Chondrocyte (in vitro differentiated cells): ENCODE measurements around the gene KCNQ1OT1. TPM values are rescaled to one million over a fixed set of nuclear protein-coding genes. Genes with fewer than 3 reads are reported as not detected.
A peak's percentile ranks its signal among the peaks of the same experiment; 100 is the strongest.

Experiments used
- DNase-seq: peaks from one replicate; pipeline ENCODE4 v3.0.0; 2021; ENCODE audit warnings: mixed read lengths, low spot score
- H3K27ac Mint-ChIP-seq: one replicate; pipeline ENCODE4 v1.8.0; 2021; ENCODE audit warnings: mild to moderate bottlenecking, moderate library complexity, mixed read lengths; ENCODE audit not compliant: unreplicated experiment
- H3K27me3 Mint-ChIP-seq: 2 replicates; pipeline ENCODE4 v1.8.0; 2021; ENCODE audit warnings: low read depth, mixed read lengths
- H3K36me3 Mint-ChIP-seq: 2 replicates; pipeline ENCODE4 v1.8.0; 2021; ENCODE audit warnings: low read depth, mixed read lengths
- H3K4me1 Mint-ChIP-seq: 2 replicates; pipeline ENCODE4 v1.8.0; 2021; ENCODE audit warnings: low read depth, mild to moderate bottlenecking, mixed read lengths
- H3K4me3 Mint-ChIP-seq: one replicate; pipeline ENCODE4 v1.8.0; 2021; ENCODE audit warnings: mild to moderate bottlenecking, moderate library complexity, mixed read lengths; ENCODE audit not compliant: unreplicated experiment
- H3K9me3 Mint-ChIP-seq: 2 replicates; pipeline ENCODE4 v1.8.0; 2021; ENCODE audit warnings: low read depth, mixed read lengths
- total RNA-seq: library from RNA; stranded (reverse); gene quantifications from 3 replicates; pipeline ENCODE4 v1.2.1, GENCODE V29; 2021
- TF ChIP-seq, protein P1 (sequence below): fragments of 200-600 bp; sonication (generic); IDR thresholded peaks from 2 replicates; pipeline ENCODE4 v1.5.0; 2021; ENCODE audit warnings: antibody characterized with exemption, mild to moderate bottlenecking, moderate library complexity

Gene KCNQ1OT1
- total RNA-seq, 1 donor from 2014 or later = 2.5 TPM

DNA sequence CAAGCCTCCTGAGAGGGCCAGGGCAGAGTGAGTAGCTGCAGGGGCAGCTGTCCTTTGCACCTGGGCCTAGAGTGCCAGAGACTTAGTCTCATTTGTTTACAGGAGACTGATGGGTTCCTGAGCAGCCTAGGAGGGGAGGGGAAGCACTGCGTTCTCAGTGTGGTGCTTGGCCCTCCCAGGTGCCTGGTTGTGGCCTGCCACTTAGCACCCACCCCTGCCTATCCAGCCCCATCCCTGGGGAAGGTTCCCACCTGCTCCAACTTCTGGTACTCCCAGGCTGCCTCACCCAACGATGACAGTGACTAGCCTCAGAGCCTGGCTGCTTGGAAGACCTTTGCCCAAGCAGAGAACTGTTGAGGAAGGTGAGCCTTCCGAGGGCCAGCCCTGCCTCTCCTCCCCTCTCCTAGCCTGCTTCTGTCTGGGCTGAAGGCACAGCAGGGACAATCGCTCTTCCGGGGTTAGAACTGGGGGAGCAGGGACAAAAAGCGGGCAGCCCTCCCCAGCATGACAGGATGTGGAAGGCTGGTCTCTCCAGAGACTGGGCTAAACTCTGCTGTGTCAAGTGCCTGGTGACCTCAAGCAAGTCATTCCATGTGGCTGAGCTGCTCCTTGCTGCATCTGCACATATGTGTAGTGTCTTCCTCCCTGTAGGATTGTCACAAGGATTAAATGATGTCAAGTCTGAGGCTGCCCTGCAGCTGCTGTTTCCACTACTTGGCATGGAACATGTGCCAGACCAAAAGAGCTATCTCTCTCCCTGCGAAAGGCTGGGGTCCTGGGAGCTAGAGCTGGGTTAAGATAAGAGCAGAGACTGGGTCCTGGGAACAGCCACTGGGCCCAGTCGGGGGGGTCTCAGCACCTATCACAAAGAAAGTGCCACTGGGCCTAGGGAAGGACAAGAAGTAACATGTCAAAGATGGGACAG lies 9.9 kb downstream of the KCNQ1OT1 start:
- H3K4me1 Mint-ChIP-seq = peaks cover 31% of the 10 kb centered on the region
- no peak overlapping the region for H3K4me3 Mint-ChIP-seq
- DNase-seq = peak; percentile 50
- TF ChIP-seq, protein P1, sequence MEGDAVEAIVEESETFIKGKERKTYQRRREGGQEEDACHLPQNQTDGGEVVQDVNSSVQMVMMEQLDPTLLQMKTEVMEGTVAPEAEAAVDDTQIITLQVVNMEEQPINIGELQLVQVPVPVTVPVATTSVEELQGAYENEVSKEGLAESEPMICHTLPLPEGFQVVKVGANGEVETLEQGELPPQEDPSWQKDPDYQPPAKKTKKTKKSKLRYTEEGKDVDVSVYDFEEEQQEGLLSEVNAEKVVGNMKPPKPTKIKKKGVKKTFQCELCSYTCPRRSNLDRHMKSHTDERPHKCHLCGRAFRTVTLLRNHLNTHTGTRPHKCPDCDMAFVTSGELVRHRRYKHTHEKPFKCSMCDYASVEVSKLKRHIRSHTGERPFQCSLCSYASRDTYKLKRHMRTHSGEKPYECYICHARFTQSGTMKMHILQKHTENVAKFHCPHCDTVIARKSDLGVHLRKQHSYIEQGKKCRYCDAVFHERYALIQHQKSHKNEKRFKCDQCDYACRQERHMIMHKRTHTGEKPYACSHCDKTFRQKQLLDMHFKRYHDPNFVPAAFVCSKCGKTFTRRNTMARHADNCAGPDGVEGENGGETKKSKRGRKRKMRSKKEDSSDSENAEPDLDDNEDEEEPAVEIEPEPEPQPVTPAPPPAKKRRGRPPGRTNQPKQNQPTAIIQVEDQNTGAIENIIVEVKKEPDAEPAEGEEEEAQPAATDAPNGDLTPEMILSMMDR = no peak
- peaks cover 6% of the 10 kb centered on the region for H3K36me3 Mint-ChIP-seq
- H3K27ac Mint-ChIP-seq = peak overlapping the region; percentile 36
- no peaks in the 10 kb centered on the region for H3K9me3 Mint-ChIP-seq
- no peaks in the 10 kb centered on the region for H3K27me3 Mint-ChIP-seq

GRCh38 chr11:2688381-2689231 lies 11.2 kb downstream of the KCNQ1OT1 start:
- Mint-ChIP-seq H3K27ac (no peak overlapping the region), H3K27me3 (no peaks in the 10 kb centered on the region), H3K9me3 (no peaks in the 10 kb centered on the region), H3K36me3 (peaks cover 6% of the 10 kb centered on the region), H3K4me1 (peaks cover 21% of the 10 kb centered on the region), H3K4me3 (no peak overlapping the region)
- DNase-seq = peak; percentile 73
- TF ChIP-seq, protein P1 = no peak

- Mint-ChIP-seq H3K4me3 (no peak overlapping the region), H3K36me3 (peaks cover 6% of the 10 kb centered on the region), H3K4me1 (peaks cover 19% of the 10 kb centered on the region), H3K9me3 (no peaks in the 10 kb centered on the region), H3K27me3 (no peaks in the 10 kb centered on the region), H3K27ac (no peak overlapping the region)
- TF ChIP-seq, protein P1 = no peak
- DNase-seq = peak; percentile 68
Measured at GRCh38 chr11:2687782-2688191, 12.0 kb downstream of the KCNQ1OT1 start.

- Mint-ChIP-seq H3K27ac (no peak overlapping the region), H3K36me3 (peaks cover 6% of the 10 kb centered on the region), H3K4me3 (no peak overlapping the region), H3K4me1 (peaks cover 14% of the 10 kb centered on the region), H3K27me3 (no peaks in the 10 kb centered on the region), H3K9me3 (no peaks in the 10 kb centered on the region)
- peak; percentile 47 for DNase-seq
- TF ChIP-seq, protein P1 = no peak
Measured at GRCh38 chr11:2687223-2687530, 12.6 kb downstream of the KCNQ1OT1 start.
